GM23338 (cell line): ENCODE data around the gene DCDC2.

Source experiments
- CREB1 ChIP-seq: fragments of 250-450 bp; sonication (Bioruptor Pico); IDR thresholded peaks from 2 replicates; pipeline ENCODE4 v1.5.0; 2020; ENCODE audit warnings: low read depth, mild to moderate bottlenecking, moderate library complexity
- EZH2 ChIP-seq: fragments of 200-600 bp; sonication (generic); IDR thresholded peaks from one replicate; pipeline ENCODE4 v1.8.0; 2017; ENCODE audit warnings: antibody characterized with exemption, mild to moderate bottlenecking, low read depth; ENCODE audit not compliant: unreplicated experiment
- EZH2phosphoT487 ChIP-seq: fragments of 200-600 bp; sonication (generic); IDR thresholded peaks from one replicate; pipeline ENCODE4 v1.8.1; 2018; ENCODE audit warnings: antibody characterized with exemption; ENCODE audit not compliant: unreplicated experiment
- JUNB ChIP-seq: IDR thresholded peaks from one replicate; pipeline ENCODE4 v1.6.1; 2016; ENCODE audit warnings: antibody characterized with exemption; ENCODE audit not compliant: unreplicated experiment
- NANOG ChIP-seq: IDR thresholded peaks from 2 replicates; pipeline ENCODE4 v1.6.1; 2016; ENCODE audit warnings: antibody characterized with exemption, borderline replicate concordance
- POLR2AphosphoS5 ChIP-seq: IDR thresholded peaks from 2 replicates; pipeline ENCODE4 v1.6.1; 2016; ENCODE audit warnings: antibody characterized with exemption, low read depth
- ZNF331 ChIP-seq: fragments of 250-450 bp; sonication (Bioruptor Pico); IDR thresholded peaks from 2 replicates; pipeline ENCODE4 v1.5.0; 2020; ENCODE audit warnings: low read depth, mild to moderate bottlenecking, moderate library complexity
- TF ChIP-seq, protein P1 (sequence below), 2 experiments: fragments of 200-600 bp in 1 of 2; sonication (generic) in 1 of 2; conservative IDR thresholded peaks; 2 replicates each; pipeline versions ENCODE4 v1.5.1 to v1.6.1; 2016 to 2017; ENCODE audit warnings: antibody characterized with exemption in 2 of 2, low read depth in 2 of 2, mild to moderate bottlenecking in 2 of 2, moderate library complexity in 1 of 2
- TF ChIP-seq, protein P2 (sequence below): IDR thresholded peaks from one replicate; pipeline ENCODE4 v1.6.1; 2018; ENCODE audit warnings: antibody characterized with exemption; ENCODE audit not compliant: unreplicated experiment

DNA sequence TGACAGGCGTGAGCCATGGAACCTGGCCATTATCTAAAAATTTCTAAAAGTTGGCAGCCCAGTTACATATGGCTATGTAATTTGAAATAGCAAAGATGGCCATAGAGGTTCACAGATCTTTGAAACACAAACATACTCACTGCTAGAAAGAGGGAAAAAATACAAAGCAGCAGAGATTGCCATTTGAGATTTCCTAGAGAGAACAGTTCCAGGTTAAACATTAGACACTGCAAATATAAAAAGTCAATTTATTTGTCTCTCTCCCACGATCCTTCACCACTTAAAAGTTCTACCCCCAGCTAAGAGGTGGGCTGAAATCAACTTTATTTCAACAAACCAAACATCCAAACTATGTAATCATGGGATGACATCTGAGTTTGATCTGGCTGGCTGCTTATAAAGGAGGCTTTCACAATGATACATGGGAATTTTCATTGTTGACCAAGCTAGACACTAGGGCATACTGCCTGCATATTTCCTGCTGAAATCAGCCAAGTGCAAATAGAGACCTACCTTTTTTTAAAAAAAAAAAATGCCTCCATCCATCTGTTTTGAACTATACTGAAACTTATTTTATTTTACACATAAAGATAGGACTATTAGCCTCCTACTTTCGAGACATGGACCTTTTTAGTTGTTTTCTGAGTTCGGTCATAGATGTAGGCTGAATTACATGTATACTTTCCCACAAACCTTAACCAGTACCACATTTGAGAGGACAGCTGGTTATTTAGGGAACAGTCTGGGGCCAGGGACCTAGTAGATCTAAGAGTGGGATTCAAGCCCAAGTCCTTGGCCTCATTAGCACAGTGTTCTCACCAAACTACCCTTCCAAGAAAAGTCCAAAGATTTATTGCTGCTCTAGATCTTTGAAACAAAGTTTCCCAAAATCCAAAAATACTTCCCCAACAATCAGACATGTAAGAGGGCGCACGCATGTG, 16.6 kb downstream of the DCDC2 start:
- TF ChIP-seq, protein P1, sequence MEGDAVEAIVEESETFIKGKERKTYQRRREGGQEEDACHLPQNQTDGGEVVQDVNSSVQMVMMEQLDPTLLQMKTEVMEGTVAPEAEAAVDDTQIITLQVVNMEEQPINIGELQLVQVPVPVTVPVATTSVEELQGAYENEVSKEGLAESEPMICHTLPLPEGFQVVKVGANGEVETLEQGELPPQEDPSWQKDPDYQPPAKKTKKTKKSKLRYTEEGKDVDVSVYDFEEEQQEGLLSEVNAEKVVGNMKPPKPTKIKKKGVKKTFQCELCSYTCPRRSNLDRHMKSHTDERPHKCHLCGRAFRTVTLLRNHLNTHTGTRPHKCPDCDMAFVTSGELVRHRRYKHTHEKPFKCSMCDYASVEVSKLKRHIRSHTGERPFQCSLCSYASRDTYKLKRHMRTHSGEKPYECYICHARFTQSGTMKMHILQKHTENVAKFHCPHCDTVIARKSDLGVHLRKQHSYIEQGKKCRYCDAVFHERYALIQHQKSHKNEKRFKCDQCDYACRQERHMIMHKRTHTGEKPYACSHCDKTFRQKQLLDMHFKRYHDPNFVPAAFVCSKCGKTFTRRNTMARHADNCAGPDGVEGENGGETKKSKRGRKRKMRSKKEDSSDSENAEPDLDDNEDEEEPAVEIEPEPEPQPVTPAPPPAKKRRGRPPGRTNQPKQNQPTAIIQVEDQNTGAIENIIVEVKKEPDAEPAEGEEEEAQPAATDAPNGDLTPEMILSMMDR (conservative IDR thresholded peaks at IDR 0.05; ENCODE audit: low read depth in 2 of 2): no peak
- TF ChIP-seq JUNB: no peak
- TF ChIP-seq CREB1 (CRISPR knock-in tag): no peak
- no peak for TF ChIP-seq EZH2
- TF ChIP-seq POLR2AphosphoS5: no peak
- TF ChIP-seq NANOG: no peak
- TF ChIP-seq EZH2phosphoT487: no peak
- TF ChIP-seq, protein P2, sequence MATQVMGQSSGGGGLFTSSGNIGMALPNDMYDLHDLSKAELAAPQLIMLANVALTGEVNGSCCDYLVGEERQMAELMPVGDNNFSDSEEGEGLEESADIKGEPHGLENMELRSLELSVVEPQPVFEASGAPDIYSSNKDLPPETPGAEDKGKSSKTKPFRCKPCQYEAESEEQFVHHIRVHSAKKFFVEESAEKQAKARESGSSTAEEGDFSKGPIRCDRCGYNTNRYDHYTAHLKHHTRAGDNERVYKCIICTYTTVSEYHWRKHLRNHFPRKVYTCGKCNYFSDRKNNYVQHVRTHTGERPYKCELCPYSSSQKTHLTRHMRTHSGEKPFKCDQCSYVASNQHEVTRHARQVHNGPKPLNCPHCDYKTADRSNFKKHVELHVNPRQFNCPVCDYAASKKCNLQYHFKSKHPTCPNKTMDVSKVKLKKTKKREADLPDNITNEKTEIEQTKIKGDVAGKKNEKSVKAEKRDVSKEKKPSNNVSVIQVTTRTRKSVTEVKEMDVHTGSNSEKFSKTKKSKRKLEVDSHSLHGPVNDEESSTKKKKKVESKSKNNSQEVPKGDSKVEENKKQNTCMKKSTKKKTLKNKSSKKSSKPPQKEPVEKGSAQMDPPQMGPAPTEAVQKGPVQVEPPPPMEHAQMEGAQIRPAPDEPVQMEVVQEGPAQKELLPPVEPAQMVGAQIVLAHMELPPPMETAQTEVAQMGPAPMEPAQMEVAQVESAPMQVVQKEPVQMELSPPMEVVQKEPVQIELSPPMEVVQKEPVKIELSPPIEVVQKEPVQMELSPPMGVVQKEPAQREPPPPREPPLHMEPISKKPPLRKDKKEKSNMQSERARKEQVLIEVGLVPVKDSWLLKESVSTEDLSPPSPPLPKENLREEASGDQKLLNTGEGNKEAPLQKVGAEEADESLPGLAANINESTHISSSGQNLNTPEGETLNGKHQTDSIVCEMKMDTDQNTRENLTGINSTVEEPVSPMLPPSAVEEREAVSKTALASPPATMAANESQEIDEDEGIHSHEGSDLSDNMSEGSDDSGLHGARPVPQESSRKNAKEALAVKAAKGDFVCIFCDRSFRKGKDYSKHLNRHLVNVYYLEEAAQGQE: no peak
- no peak for TF ChIP-seq ZNF331 (CRISPR knock-in tag)
